Measurements from ENCODE around the gene IREB2. TPM values are rescaled to one million over a fixed set of nuclear protein-coding genes. Genes with fewer than 3 reads are reported as not detected.
A peak's percentile ranks its signal among the peaks of the same experiment; 100 is the strongest.
"Not testable (repeated sequence)": the region's sequence is repeated elsewhere in the genome, so short reads cannot be mapped to it uniquely, and the experiment has no call there.

IREB2 gene
- total RNA-seq, 6 donors from 2014 or later: 26.8 to 51.3 (median 40.8) TPM

- Histone ChIP-seq H3K27ac (no peak overlapping the region), H3K27me3 (no peaks in the 10 kb centered on the region), H3K36me3 (no peaks in the 10 kb centered on the region), H3K4me3 (no peak overlapping the region), H3K9me3 (no peaks in the 10 kb centered on the region), H3K4me1 (peaks cover 5 to 8% (median 6%) of the 10 kb centered on the region in 4 donors)
- 93 to 100% methylated on average over 1 of the region's 1 CpG for WGBS, 2 donors
- TF ChIP-seq EP300 (IDR thresholded peaks at IDR 0.05): no peak
- TF ChIP-seq POLR2AphosphoS5 (IDR thresholded peaks at IDR 0.05): no peak
- TF ChIP-seq POLR2A (IDR thresholded peaks at IDR 0.05): no peak
- no peak for TF ChIP-seq CTCF (IDR thresholded peaks at IDR 0.05)
- ATAC-seq (ENCODE audit: low FRiP score in 2 of 2) (no peak), DNase-seq (no peak)
Observed at GRCh38 chr15:78432664-78433063, 5.4 kb upstream of the IREB2 start.

- no peak for ATAC-seq (ENCODE audit: low FRiP score in 2 of 2)
- no peak for DNase-seq
Observed at GRCh38 chr15:78434134-78434533, 3.9 kb upstream of the IREB2 start.

GRCh38 chr15:78434711-78435110 lies 3.3 kb upstream of the IREB2 start:
- H3K4me3 ChIP-seq; H3K36me3 ChIP-seq; DNase-seq; H3K27ac ChIP-seq; H3K9me3 ChIP-seq; H3K27me3 ChIP-seq; ATAC-seq (ENCODE audit: low FRiP score in 2 of 2): not testable (repeated sequence)
- 75 to 78% methylated on average over 6 of the region's 6 CpGs for WGBS, 2 donors
- H3K4me1 ChIP-seq: peaks cover 14 to 19% (median 15%) of the 10 kb centered on the region in 4 donors

More at GRCh38 chr15:78434134-78434533, 3.9 kb upstream of the IREB2 start:
- no peaks in the 10 kb centered on the region for H3K36me3 ChIP-seq
- no peak overlapping the region for H3K27ac ChIP-seq
- peaks cover 8 to 13% (median 9%) of the 10 kb centered on the region in 4 donors for H3K4me1 ChIP-seq
- 29 to 40% methylated on average over 8 of the region's 8 CpGs for WGBS, 2 donors
- no peaks in the 10 kb centered on the region for H3K9me3 ChIP-seq
- no peak overlapping the region for H3K4me3 ChIP-seq
- no peaks in the 10 kb centered on the region for H3K27me3 ChIP-seq
- TF ChIP-seq CTCF (IDR thresholded peaks at IDR 0.05) (no peak), EP300 (IDR thresholded peaks at IDR 0.05) (no peak), POLR2A (IDR thresholded peaks at IDR 0.05) (no peak), POLR2AphosphoS5 (IDR thresholded peaks at IDR 0.05) (no peak)

GRCh38 chr15:78437107-78437761 lies 782 bp upstream of the IREB2 start:
- DNase-seq: no peak
- Histone ChIP-seq H3K9me3 (no peaks in the 10 kb centered on the region), H3K4me1 (peaks cover 35 to 44% (median 36%) of the 10 kb centered on the region in 4 donors), H3K27me3 (no peaks in the 10 kb centered on the region), H3K27ac (peak overlapping the region; percentile 94 to 99 (median 96)), H3K4me3 (peak overlapping the region; percentile 27 to 97 (median 74)), H3K36me3 (peaks cover 0 to 18% (median 5%) of the 10 kb centered on the region in 4 donors)
- WGBS, 2 donors: 13 to 17% methylated on average over 11 of the region's 11 CpGs
- TF ChIP-seq CTCF (IDR thresholded peaks at IDR 0.05): no peak
- TF ChIP-seq EP300 (IDR thresholded peaks at IDR 0.05): no peak
- TF ChIP-seq POLR2A (IDR thresholded peaks at IDR 0.05): no peak
- no peak for TF ChIP-seq POLR2AphosphoS5 (IDR thresholded peaks at IDR 0.05)
- no peak for ATAC-seq (ENCODE audit: low FRiP score in 2 of 2)

- H3K27ac ChIP-seq: peak overlapping the region; percentile 94 to 99 (median 96)
- H3K27me3 ChIP-seq: no peaks in the 10 kb centered on the region
- WGBS, 2 donors: 1 to 2% methylated on average over 8 to 23 of the region's 23 CpGs
- TF ChIP-seq POLR2A (IDR thresholded peaks at IDR 0.05): no peak
- no peak for TF ChIP-seq EP300 (IDR thresholded peaks at IDR 0.05)
- no peak for TF ChIP-seq CTCF (IDR thresholded peaks at IDR 0.05)
- no peak for TF ChIP-seq POLR2AphosphoS5 (IDR thresholded peaks at IDR 0.05)
- peaks cover 38 to 59% (median 42%) of the 10 kb centered on the region in 4 donors for H3K4me1 ChIP-seq
- no peaks in the 10 kb centered on the region for H3K9me3 ChIP-seq
- H3K4me3 ChIP-seq: peak overlapping the region; percentile 69 to 97 (median 76)
- peak in 1 of 2 donors; percentile 31 for DNase-seq
- H3K36me3 ChIP-seq: peaks cover 0 to 31% (median 7%) of the 10 kb centered on the region in 4 donors
- peak in 1 of 2 donors; percentile 6 for ATAC-seq (ENCODE audit: low FRiP score in 2 of 2)
Observed at GRCh38 chr15:78438619-78439285, 736 bp downstream of the IREB2 start.

Measured in upper lobe of left lung (tissue), 6 donors.